ENCODE results near the gene RASGRP2.

Gene RASGRP2

DNA sequence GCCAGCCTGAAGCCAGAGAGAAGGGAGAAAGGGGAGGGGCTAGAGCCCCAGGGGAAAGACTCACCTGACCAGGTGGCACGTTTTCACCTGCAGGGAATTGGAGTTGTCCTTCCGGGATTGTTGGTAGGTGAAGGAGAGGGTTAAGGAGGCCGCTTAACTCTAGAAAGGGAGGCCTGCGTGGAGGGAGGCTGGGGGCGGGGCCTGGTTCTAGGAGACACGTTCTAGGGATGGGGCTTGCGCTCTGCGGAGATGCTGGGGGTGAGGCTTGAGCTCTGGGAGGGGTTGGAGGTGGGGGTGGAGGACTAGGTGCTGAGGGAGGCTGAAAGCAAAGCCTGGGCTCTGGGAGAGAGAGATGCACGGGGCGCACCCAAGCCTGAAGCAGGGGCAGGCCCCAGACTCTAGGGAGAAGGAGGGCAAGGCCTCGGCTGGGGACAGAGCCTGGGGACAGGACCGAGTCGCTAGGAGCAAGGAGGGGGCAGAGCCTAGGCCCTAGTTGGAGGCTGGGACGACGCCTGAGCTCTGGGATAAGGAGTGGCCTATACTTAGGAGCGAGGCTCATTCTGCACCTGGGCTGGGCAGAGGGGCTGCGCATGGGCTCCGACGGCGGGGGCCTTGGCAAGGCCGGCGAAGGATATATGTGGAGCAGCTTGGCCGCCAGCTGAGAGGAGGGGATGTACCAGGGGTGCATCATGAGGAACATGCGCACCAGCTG, 2.4 kb downstream of the RASGRP2 start:
- H3K4me3 ChIP-seq (ENCODE audit: low read depth, low read length), result no peak overlapping the region
- H3K27me3 ChIP-seq (replicated peaks), result peaks cover 10% of the 10 kb centered on the region
- DNase-seq, result no peak
- in situ Hi-C loops (cut with HindIII; ENCODE audit: low pct_ligation_motif_present, low sequenced_read_pairs), result no loop called here
- H3K36me3 ChIP-seq (replicated peaks), result no peaks in the 10 kb centered on the region
- TF ChIP-seq, protein P1, sequence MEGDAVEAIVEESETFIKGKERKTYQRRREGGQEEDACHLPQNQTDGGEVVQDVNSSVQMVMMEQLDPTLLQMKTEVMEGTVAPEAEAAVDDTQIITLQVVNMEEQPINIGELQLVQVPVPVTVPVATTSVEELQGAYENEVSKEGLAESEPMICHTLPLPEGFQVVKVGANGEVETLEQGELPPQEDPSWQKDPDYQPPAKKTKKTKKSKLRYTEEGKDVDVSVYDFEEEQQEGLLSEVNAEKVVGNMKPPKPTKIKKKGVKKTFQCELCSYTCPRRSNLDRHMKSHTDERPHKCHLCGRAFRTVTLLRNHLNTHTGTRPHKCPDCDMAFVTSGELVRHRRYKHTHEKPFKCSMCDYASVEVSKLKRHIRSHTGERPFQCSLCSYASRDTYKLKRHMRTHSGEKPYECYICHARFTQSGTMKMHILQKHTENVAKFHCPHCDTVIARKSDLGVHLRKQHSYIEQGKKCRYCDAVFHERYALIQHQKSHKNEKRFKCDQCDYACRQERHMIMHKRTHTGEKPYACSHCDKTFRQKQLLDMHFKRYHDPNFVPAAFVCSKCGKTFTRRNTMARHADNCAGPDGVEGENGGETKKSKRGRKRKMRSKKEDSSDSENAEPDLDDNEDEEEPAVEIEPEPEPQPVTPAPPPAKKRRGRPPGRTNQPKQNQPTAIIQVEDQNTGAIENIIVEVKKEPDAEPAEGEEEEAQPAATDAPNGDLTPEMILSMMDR (IDR thresholded peaks at IDR 0.05; ENCODE audit: low read depth, low read length, missing control alignments), result no peak
- no peak overlapping the region for H3K27ac ChIP-seq

DNA sequence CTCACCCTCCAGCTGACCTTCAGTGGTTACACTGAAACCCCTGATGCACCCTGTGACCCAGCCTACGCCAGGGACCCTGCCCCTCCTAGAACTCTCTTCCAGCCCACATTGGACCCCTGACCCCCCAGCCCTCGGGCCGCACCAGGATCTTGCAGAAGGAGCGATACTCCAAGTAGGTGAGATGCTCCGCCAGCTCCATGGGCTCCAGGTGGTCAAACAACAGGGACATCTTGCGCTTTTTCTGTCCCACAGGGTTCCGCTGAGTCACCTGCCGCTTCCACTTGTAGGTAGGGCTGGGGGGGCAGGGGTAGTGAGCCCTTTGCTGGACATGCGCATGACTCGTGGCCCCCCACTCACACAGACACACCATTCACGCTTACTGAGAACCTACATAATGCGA, 4.1 kb downstream of the RASGRP2 start:
- no peak overlapping the region for H3K4me3 ChIP-seq (ENCODE audit: low read depth, low read length)
- H3K27me3 ChIP-seq (replicated peaks), result peaks cover 10% of the 10 kb centered on the region
- TF ChIP-seq, protein P1 (IDR thresholded peaks at IDR 0.05; ENCODE audit: low read depth, low read length, missing control alignments), result no peak
- H3K36me3 ChIP-seq (replicated peaks), result no peaks in the 10 kb centered on the region
- in situ Hi-C loops (cut with HindIII; ENCODE audit: low pct_ligation_motif_present, low sequenced_read_pairs), result no loop called here
- no peak for DNase-seq
- no peak overlapping the region for H3K27ac ChIP-seq

DNA sequence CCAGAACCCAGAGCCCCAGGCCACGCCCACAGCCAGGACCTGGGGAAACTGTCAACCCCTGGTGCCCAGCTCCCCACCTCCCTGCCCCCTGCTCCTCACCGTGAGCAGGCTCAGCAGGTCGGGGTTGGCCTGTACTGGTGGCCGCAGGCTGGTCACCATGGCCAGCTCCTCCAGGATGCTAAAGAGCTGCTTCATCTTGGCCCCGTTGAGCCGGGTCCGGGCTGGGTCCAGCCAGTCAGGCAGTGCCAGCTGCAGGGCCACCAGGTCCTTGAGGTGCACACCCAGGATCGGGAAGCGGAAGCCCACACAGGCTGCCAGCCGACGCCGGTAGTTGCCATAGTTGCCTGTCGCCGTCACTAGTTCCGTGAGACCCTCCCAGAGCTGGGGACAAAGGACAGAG, 7.3 kb downstream of the RASGRP2 start:
- TF ChIP-seq, protein P1 (IDR thresholded peaks at IDR 0.05; ENCODE audit: low read depth, low read length, missing control alignments), result no peak
- in situ Hi-C loops (cut with HindIII; ENCODE audit: low pct_ligation_motif_present, low sequenced_read_pairs), result no loop called here
- no peak overlapping the region for H3K27ac ChIP-seq
- DNase-seq, result no peak
- no peak overlapping the region for H3K4me3 ChIP-seq (ENCODE audit: low read depth, low read length)
- H3K36me3 ChIP-seq (replicated peaks), result no peaks in the 10 kb centered on the region
- no peaks in the 10 kb centered on the region for H3K27me3 ChIP-seq (replicated peaks)

DNA sequence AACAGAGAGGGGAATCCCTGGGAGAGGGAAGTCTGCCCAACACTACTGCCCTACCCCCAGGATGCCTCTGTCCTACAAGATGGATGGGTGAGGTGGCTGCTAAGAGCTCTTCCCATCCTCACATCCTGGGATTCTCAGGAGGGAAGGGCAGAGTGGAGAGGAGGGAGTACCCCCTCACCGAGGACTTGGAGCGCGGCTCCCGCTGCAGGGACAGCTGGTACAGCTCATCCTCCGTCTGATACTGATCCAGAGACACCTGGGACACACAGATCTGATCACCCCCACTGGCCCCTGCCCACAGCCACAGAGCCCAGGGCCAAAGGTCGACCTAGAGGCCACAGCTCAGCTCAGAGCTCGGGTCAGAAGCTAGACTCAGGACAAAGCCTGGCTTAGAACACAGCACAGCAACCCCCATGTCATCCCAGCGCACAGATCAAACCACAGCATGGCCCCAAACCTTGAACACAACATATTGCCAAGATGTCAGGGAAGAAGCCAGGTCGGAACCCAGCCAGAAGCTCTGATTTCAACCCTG, 8.2 kb downstream of the RASGRP2 start:
- no peak overlapping the region for H3K4me3 ChIP-seq (ENCODE audit: low read depth, low read length)

GRCh38 chr11:64734811-64735724, 8.9 kb downstream of the RASGRP2 start:
- Histone ChIP-seq H3K36me3 (replicated peaks) (no peaks in the 10 kb centered on the region), H3K27me3 (replicated peaks) (no peaks in the 10 kb centered on the region), H3K4me3 (ENCODE audit: low read depth, low read length) (no peak overlapping the region), H3K27ac (no peak overlapping the region)
- in situ Hi-C loops (cut with HindIII; ENCODE audit: low pct_ligation_motif_present, low sequenced_read_pairs), result no loop called here
- TF ChIP-seq, protein P1 (IDR thresholded peaks at IDR 0.05; ENCODE audit: low read depth, low read length, missing control alignments), result no peak
- DNase-seq, result no peak

More for the DNA sequence above, 8.2 kb downstream of the RASGRP2 start:
- no peaks in the 10 kb centered on the region for H3K36me3 ChIP-seq (replicated peaks)
- H3K27ac ChIP-seq, result no peak overlapping the region
- no peaks in the 10 kb centered on the region for H3K27me3 ChIP-seq (replicated peaks)
- in situ Hi-C loops (cut with HindIII; ENCODE audit: low pct_ligation_motif_present, low sequenced_read_pairs), result no loop called here
- TF ChIP-seq, protein P1 (IDR thresholded peaks at IDR 0.05; ENCODE audit: low read depth, low read length, missing control alignments), result no peak
- no peak for DNase-seq

Data from brain microvascular endothelial cell (primary cell).